ENCODE results near the gene ZNF615.
"Not testable (repeated sequence)": the region's sequence is repeated elsewhere in the genome, so short reads cannot be mapped to it uniquely, and the experiment has no call there.

Gene ZNF615

GRCh38 chr19:51980116-51980736, 27.8 kb downstream of the ZNF615 start:
- no peak for DNase-seq

- no peak for DNase-seq
These were observed 29.1 kb downstream of the ZNF615 start for GRCh38 chr19:51978882-51979281.

GRCh38 chr19:51977346-51977745, 30.7 kb downstream of the ZNF615 start:
- no peak for DNase-seq

GRCh38 chr19:51976852-51977251, 31.2 kb downstream of the ZNF615 start:
- DNase-seq, result no peak

- DNase-seq, result not testable (repeated sequence)
These were observed 32.2 kb downstream of the ZNF615 start for GRCh38 chr19:51975787-51976186.

GRCh38 chr19:51971624-51972023, 36.4 kb downstream of the ZNF615 start:
- DNase-seq, result no peak

- no peak for DNase-seq
These were observed 37.3 kb downstream of the ZNF615 start for GRCh38 chr19:51970718-51971117.

- DNase-seq, result no peak
These were observed 42.4 kb downstream of the ZNF615 start for GRCh38 chr19:51965583-51965982.

- DNase-seq, result not testable (repeated sequence)
These were observed 47.3 kb downstream of the ZNF615 start for GRCh38 chr19:51960621-51961233.

GRCh38 chr19:51959791-51960190, 48.2 kb downstream of the ZNF615 start:
- DNase-seq, result no peak

GRCh38 chr19:51957846-51958245, 50.2 kb downstream of the ZNF615 start:
- not testable (repeated sequence) for DNase-seq

GRCh38 chr19:51948975-51949374, 59.0 kb downstream of the ZNF615 start:
- DNase-seq, result no peak

GRCh38 chr19:51946602-51947001, 61.4 kb downstream of the ZNF615 start:
- DNase-seq, result no peak

- no peak for DNase-seq
These were observed 63.0 kb downstream of the ZNF615 start for GRCh38 chr19:51944798-51945552.

All from 8988T (cell line).